H1 (cell line): Measurements from ENCODE around the gene NCOA5. TPM values are rescaled to one million over a fixed set of nuclear protein-coding genes. Genes with fewer than 3 reads are reported as not detected.
A peak's percentile ranks its signal among the peaks of the same experiment; 100 is the strongest.

ENCODE experiments used
- CTCF ChIA-PET: fragments of 300-600 bp; sonication (Branson Sonifier 250); formaldehyde crosslinking; loops from one replicate; lab custom pipeline; 2021; ENCODE audit not compliant: partially characterized antibody; lab: Charles Lee
- POLR2A ChIA-PET: fragments of 300-600 bp; sonication (Branson Sonifier 250); formaldehyde crosslinking; loops from one replicate; lab custom pipeline; 2021; ENCODE audit warnings: inconsistent platforms; ENCODE audit not compliant: partially characterized antibody; lab: Charles Lee
- DNase-seq, 2 experiments: peaks; one replicate each; pipeline versions ENCODE4 v3.0.0 to v3.0.0-alpha.2; 2010 to 2022; ENCODE audit warnings: low spot score in 2 of 2, low read depth in 1 of 2, mixed read lengths in 1 of 2
- FAIRE-seq: peaks from 2 replicates; lab custom pipeline; 2011; peaks lifted over from hg19 to GRCh38; lab: Jason Lieb, UNC
- H2AFZ ChIP-seq: 2 replicates; pipeline ENCODE4 v1.8.1; 2012; ENCODE audit warnings: low read length, inconsistent platforms
- H2AK5ac ChIP-seq: 2 replicates; pipeline ENCODE4 v1.6.1; 2013; ENCODE audit warnings: low read depth, low read length
- H2BK120ac ChIP-seq: replicated peaks from 2 replicates; pipeline ENCODE3; 2013; ENCODE audit warnings: low read depth, low read length, inconsistent platforms
- H2BK12ac ChIP-seq: 2 replicates; pipeline ENCODE4 v1.6.1; 2013; ENCODE audit warnings: low read depth, low read length
- H2BK15ac ChIP-seq: 2 replicates; pipeline ENCODE4 v1.6.1; 2013; ENCODE audit warnings: low read length
- H2BK20ac ChIP-seq: 2 replicates; pipeline ENCODE4 v1.6.1; 2013; ENCODE audit warnings: low read length
- H2BK5ac ChIP-seq: 2 replicates; pipeline ENCODE4 v1.6.1; 2013; ENCODE audit warnings: low read depth, low read length
- H3K14ac ChIP-seq: 2 replicates; pipeline ENCODE4 v1.6.1; 2013; ENCODE audit warnings: inconsistent platforms; ENCODE audit not compliant: insufficient read length
- H3K18ac ChIP-seq: 2 replicates; pipeline ENCODE4 v1.6.1; 2013; ENCODE audit warnings: low read length; ENCODE audit errors: extremely low read depth
- H3K23ac ChIP-seq: 2 replicates; pipeline ENCODE4 v1.6.1; 2013; ENCODE audit warnings: inconsistent platforms; ENCODE audit not compliant: insufficient read length
- H3K23me2 ChIP-seq: 2 replicates; pipeline ENCODE4 v1.6.1; 2013; ENCODE audit warnings: low read depth, low read length
- H3K27ac ChIP-seq: 2 replicates; pipeline ENCODE4 v1.6.1; 2011; ENCODE audit warnings: low read depth, low read length, inconsistent platforms
- H3K27me3 ChIP-seq, 4 experiments: replicated peaks in 1 of 4; 1 replicate in 1 of 4; 2 replicates in 3 of 4; pipeline versions ENCODE4 v1.6.1 to v1.8.1; 2011 to 2013; ENCODE audit warnings: low read length in 3 of 4, mild to moderate bottlenecking in 3 of 4, inconsistent platforms in 2 of 4, mixed read lengths in 2 of 4, moderate library complexity in 1 of 4; ENCODE audit not compliant: control insufficient read depth in 3 of 4, insufficient read depth in 3 of 4; ENCODE audit errors: extremely low read depth in 1 of 4
- H3K36me3 ChIP-seq, 4 experiments: 2 replicates each; pipeline versions ENCODE4 v1.6.1 to v1.8.1; 2011 to 2013; ENCODE audit warnings: mild to moderate bottlenecking in 4 of 4, low read length in 3 of 4, moderate library complexity in 2 of 4, control low read depth in 1 of 4, inconsistent platforms in 1 of 4; ENCODE audit not compliant: insufficient read depth in 4 of 4, control insufficient read depth in 2 of 4
- H3K4ac ChIP-seq: replicated peaks from 2 replicates; pipeline ENCODE3; 2013; ENCODE audit warnings: low read length, low read depth, mixed read lengths, inconsistent platforms; ENCODE audit not compliant: insufficient read length
- H3K4me1 ChIP-seq, 4 experiments: replicated peaks in 1 of 4; 1 replicate in 1 of 4; 2 replicates in 3 of 4; pipeline versions ENCODE4 v1.6.1 to v1.8.1; 2011 to 2013; ENCODE audit warnings: low read length in 3 of 4, inconsistent platforms in 2 of 4, mixed read lengths in 1 of 4; ENCODE audit not compliant: insufficient read depth in 4 of 4, control insufficient read depth in 3 of 4
- H3K4me2 ChIP-seq, 2 experiments: 2 replicates each; pipeline versions ENCODE4 v1.6.1 to v1.8.1; 2011 to 2013; ENCODE audit warnings: low read depth in 2 of 2, low read length in 2 of 2, control low read depth in 1 of 2, inconsistent platforms in 1 of 2, mild to moderate bottlenecking in 1 of 2; ENCODE audit not compliant: insufficient read depth in 1 of 2
- H3K4me3 ChIP-seq, 4 experiments: fragments of 200-600, 300-600 bp in 1 of 4; sonication (generic), shearing (Covaris generic), sonication (Bioruptor Twin) in 1 of 4; 2 replicates each; pipeline versions ENCODE4 v1.5.1 to v1.8.1; 2011 to 2016; ENCODE audit warnings: low read length in 4 of 4, low read depth in 3 of 4, control low read depth in 2 of 4, inconsistent platforms in 2 of 4, mild to moderate bottlenecking in 2 of 4, mixed read lengths in 1 of 4, moderate library complexity in 1 of 4; ENCODE audit not compliant: insufficient read depth in 2 of 4; ENCODE audit errors: extremely low read depth in 1 of 4
- H3K56ac ChIP-seq: replicated peaks from 2 replicates; pipeline ENCODE3; 2013; ENCODE audit warnings: low read depth, mild to moderate bottlenecking, mixed read lengths, low read length, inconsistent platforms; ENCODE audit not compliant: insufficient read length
- H3K79me1 ChIP-seq: 2 replicates; pipeline ENCODE4 v1.6.1; 2013; ENCODE audit warnings: low read depth, low read length, control low read depth
- H3K79me2 ChIP-seq, 2 experiments: 2 replicates each; pipeline versions ENCODE4 v1.6.1 to v1.8.1; 2012 to 2013; ENCODE audit warnings: low read length in 2 of 2, mild to moderate bottlenecking in 2 of 2, inconsistent platforms in 1 of 2; ENCODE audit not compliant: insufficient read depth in 2 of 2, control insufficient read depth in 1 of 2
- H3K9ac ChIP-seq, 4 experiments: replicated peaks in 1 of 4; 1 replicate in 1 of 4; 2 replicates in 3 of 4; pipeline versions ENCODE4 v1.6.1 to v1.8.1; 2011 to 2013; ENCODE audit warnings: low read depth in 3 of 4, low read length in 3 of 4, control low read depth in 2 of 4, mild to moderate bottlenecking in 2 of 4, moderate library complexity in 2 of 4, inconsistent platforms in 1 of 4; ENCODE audit errors: extremely low read depth in 1 of 4
- H3K9me3 ChIP-seq, 2 experiments: 2 replicates each; pipeline versions ENCODE4 v1.6.1 to v1.8.1; 2012 to 2013; ENCODE audit warnings: mild to moderate bottlenecking in 2 of 2, moderate library complexity in 2 of 2, control low read depth in 1 of 2, inconsistent platforms in 1 of 2, low read depth in 1 of 2, low read length in 1 of 2, mixed read lengths in 1 of 2; ENCODE audit not compliant: insufficient read depth in 2 of 2
- H4K20me1 ChIP-seq, 2 experiments: replicated peaks in 1 of 2; 2 replicates each; pipeline versions ENCODE3 to v1.8.1; 2011 to 2013; ENCODE audit warnings: inconsistent platforms in 2 of 2, low read length in 2 of 2, mild to moderate bottlenecking in 1 of 2; ENCODE audit not compliant: insufficient read depth in 2 of 2, control insufficient read depth in 1 of 2
- H4K5ac ChIP-seq: 2 replicates; pipeline ENCODE4 v1.6.1; 2013; ENCODE audit warnings: low read length, low read depth, mixed read lengths, inconsistent platforms; ENCODE audit not compliant: insufficient read length
- H4K8ac ChIP-seq: 2 replicates; pipeline ENCODE4 v1.8.0; 2013; ENCODE audit warnings: mild to moderate bottlenecking, moderate library complexity, low read length, inconsistent platforms; ENCODE audit not compliant: insufficient read depth; ENCODE audit errors: extremely low read depth
- H4K91ac ChIP-seq: replicated peaks from 2 replicates; pipeline ENCODE3; 2013; ENCODE audit warnings: low read length, mixed read lengths, inconsistent platforms; ENCODE audit not compliant: insufficient read length
- ASH2L ChIP-seq: fragments of 200-600, 300-600 bp; sonication (generic); IDR thresholded peaks from one replicate; pipeline ENCODE4 v1.7.1; 2017; ENCODE audit warnings: low read length
- CHD1 ChIP-seq: IDR thresholded peaks from 2 replicates; pipeline ENCODE4 v1.6.1; 2012; ENCODE audit warnings: low read depth, low read length, improper control_type of control experiment
- CREB1 ChIP-seq: IDR thresholded peaks from 2 replicates; pipeline ENCODE4 v1.6.1; 2012; ENCODE audit warnings: inconsistent platforms
- FOSL1 ChIP-seq: IDR thresholded peaks from 2 replicates; pipeline ENCODE4 v1.6.1; 2011; ENCODE audit warnings: mild to moderate bottlenecking, low read depth, low read length, moderate library complexity; ENCODE audit not compliant: insufficient read depth
- JUN ChIP-seq: IDR thresholded peaks from 2 replicates; pipeline ENCODE4 v1.6.1; 2011; ENCODE audit warnings: low read depth, mild to moderate bottlenecking, improper control_type of control experiment, low read length
- POLR2A ChIP-seq, 2 experiments: IDR thresholded peaks; 1 replicate in 1 of 2; 2 replicates in 1 of 2; pipeline ENCODE4 v1.6.1; 2011; ENCODE audit warnings: low read depth in 2 of 2, low read length in 2 of 2, mild to moderate bottlenecking in 2 of 2; ENCODE audit errors: control extremely low read depth in 1 of 2
- POLR2AphosphoS5 ChIP-seq: IDR thresholded peaks from 2 replicates; pipeline ENCODE4 v1.6.1; 2011; ENCODE audit warnings: low read depth, low read length
- RFX5 ChIP-seq: IDR thresholded peaks from 2 replicates; pipeline ENCODE4 v1.6.1; 2011; ENCODE audit warnings: low read depth, low read length, improper control_type of control experiment, borderline replicate concordance
- RXRA ChIP-seq: IDR thresholded peaks from 2 replicates; pipeline ENCODE4 v1.6.1; 2011; ENCODE audit warnings: low read depth, mild to moderate bottlenecking, low read length, moderate library complexity; ENCODE audit not compliant: insufficient read depth
- SIX5 ChIP-seq: IDR thresholded peaks from 2 replicates; pipeline ENCODE4 v1.6.1; 2011; ENCODE audit warnings: mild to moderate bottlenecking, low read depth, low read length
- TEAD4 ChIP-seq: IDR thresholded peaks from 2 replicates; pipeline ENCODE4 v1.6.1; 2012; ENCODE audit warnings: low read depth, low read length, inconsistent platforms, mixed read lengths
- WGBS, 2 experiments: shearing (Covaris generic) in 1 of 2; methylation state at CpG; one replicate each; pipeline versions ENCODE4 v1.1.6 to v1.1.7; 2013 to 2015; ENCODE audit warnings: low lambda C conversion rate in 2 of 2, mixed read lengths in 2 of 2, inconsistent platforms in 1 of 2, low coverage in 1 of 2, missing lambda C conversion rate in 1 of 2; ENCODE audit not compliant: insufficient replicate concordance in 2 of 2, insufficient coverage in 1 of 2, insufficient read length in 1 of 2; ENCODE audit errors: extremely low coverage in 1 of 2, missing lambda C conversion rate in 1 of 2; 5-methylcytosine and 5-hydroxymethylcytosine counted together
- polyA plus RNA-seq, 7 experiments: library from polyadenylated mRNA; depleted of rRNA in 3 of 7; stranded (reverse) in 5 of 7; unstranded in 2 of 7; fragments of >200 nt in 5 of 7; fragments of 200-250 nt in 2 of 7; gene quantifications; 1 replicate in 5 of 7; 2 replicates in 1 of 7; 4 replicates in 1 of 7; pipeline versions ENCODE4 v1.2.1 to v1.2.3, GENCODE V29; 2011 to 2013; ENCODE audit warnings: missing spikeins in 2 of 7, mixed read lengths in 2 of 7
- total RNA-seq: library from RNA; stranded (reverse); fragmentation: NEBNext Ultra II Directional; extraction: Animal tissue kit (Norgen Biotek cat#: 25700); gene quantifications from 2 replicates; pipeline ENCODE4 v1.2.1, GENCODE V29; 2021
- TF ChIP-seq, protein P1 (sequence below): IDR thresholded peaks from 2 replicates; pipeline ENCODE4 v1.6.1; 2012; ENCODE audit warnings: low read length, inconsistent platforms
- TF ChIP-seq, protein P2 (sequence below): IDR thresholded peaks from 2 replicates; pipeline ENCODE4 v1.6.1; 2012; ENCODE audit warnings: inconsistent platforms

Gene NCOA5
- total and polyA plus RNA-seq, 2 of the 8 experiments (the other 6 are each of a cell fraction or from before 2014, with no cell fraction given) = 20.4 to 29.0 TPM

DNA sequence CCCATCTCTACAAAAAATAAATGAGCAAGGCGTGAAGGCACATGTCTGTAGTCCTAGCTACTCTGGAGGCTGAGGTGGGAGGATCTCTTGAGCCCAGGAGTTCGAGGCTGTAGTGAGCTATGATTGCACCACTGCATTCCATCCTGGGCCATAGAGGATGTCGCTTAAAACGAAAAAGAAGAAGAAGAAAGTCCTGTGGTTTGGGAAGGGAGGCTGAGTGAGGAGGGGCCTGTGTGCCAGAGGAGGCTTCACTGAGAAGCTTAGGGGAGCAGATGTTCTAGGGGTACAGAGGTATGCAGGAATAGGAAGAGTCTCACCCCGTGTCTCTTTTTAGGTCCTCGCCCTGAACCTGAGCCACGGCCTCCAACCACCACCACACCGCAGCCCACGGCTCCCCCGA, 76.8 kb downstream of the NCOA5 start:
- H3K79me1 ChIP-seq = no peaks in the 10 kb centered on the region
- no peak overlapping the region for H3K14ac ChIP-seq
- H3K27ac ChIP-seq = no peak overlapping the region
- H4K91ac ChIP-seq = no peak overlapping the region
- H3K79me2 ChIP-seq = no peaks in the 10 kb centered on the region
- ChIA-PET POLR2A (interaction anchor here (0.9 to 3.2 kb wide), 8 partner anchors 8 to 76 kb away, joined by 3 to 12 read pairs (median 4); partner anchors contain the start of genes SLC12A5 and ZNF335), CTCF (interaction anchor here (0.7 to 5.0 kb wide), 31 partner anchors 11 to 719 kb away, joined by 3 to 156 read pairs (median 5); partner anchors contain the start of genes CD40, SLC12A5 and ZNF335)
- no peak overlapping the region for H3K56ac ChIP-seq
- H4K5ac ChIP-seq = no peak overlapping the region
- no peak overlapping the region for H3K4ac ChIP-seq
- no peak overlapping the region for H2BK20ac ChIP-seq
- no peak overlapping the region for H2AFZ ChIP-seq
- H3K27me3 ChIP-seq = peaks cover 0 to 7% (median 5%) of the 10 kb centered on the region in 4 experiments; a peak in 4 of 7 replicates
- no peak overlapping the region for H2BK5ac ChIP-seq
- peaks cover 4 to 10% (median 8%) of the 10 kb centered on the region in 4 experiments; a peak in 6 of 7 replicates for H3K4me1 ChIP-seq
- peaks cover 0 to 2% of the 10 kb centered on the region in 2 experiments for H4K20me1 ChIP-seq
- H3K18ac ChIP-seq = no peak overlapping the region
- H2BK12ac ChIP-seq = no peak overlapping the region
- no peak overlapping the region for H2BK120ac ChIP-seq
- FAIRE-seq (no peak), DNase-seq (no peak)
- no peak overlapping the region for H4K8ac ChIP-seq
- H2BK15ac ChIP-seq = no peak overlapping the region
- H3K23ac ChIP-seq = no peak overlapping the region
- H3K4me3 ChIP-seq = peak overlapping the region in 1 of 4 experiments; percentile 60; a peak in 2 of 8 replicates
- H2AK5ac ChIP-seq = no peak overlapping the region
- no peak overlapping the region for H3K9ac ChIP-seq
- peak overlapping the region in 1 of 2 experiments; percentile 20; a peak in 1 of 4 replicates for H3K4me2 ChIP-seq
- WGBS, 2 experiments = 88% methylated on average over 7 of the region's 10 CpGs; no CpG with 5 or more reads in 1 of the 2 experiments
- H3K36me3 ChIP-seq = no peaks in the 10 kb centered on the region
- H3K23me2 ChIP-seq = peaks cover 4% of the 10 kb centered on the region; the same call in 1 of the 2 replicates
- H3K9me3 ChIP-seq = no peaks in the 10 kb centered on the region
- no peak for TF ChIP-seq CREB1
- TF ChIP-seq JUN = no peak
- TF ChIP-seq RFX5 = no peak
- TF ChIP-seq, protein P1, sequence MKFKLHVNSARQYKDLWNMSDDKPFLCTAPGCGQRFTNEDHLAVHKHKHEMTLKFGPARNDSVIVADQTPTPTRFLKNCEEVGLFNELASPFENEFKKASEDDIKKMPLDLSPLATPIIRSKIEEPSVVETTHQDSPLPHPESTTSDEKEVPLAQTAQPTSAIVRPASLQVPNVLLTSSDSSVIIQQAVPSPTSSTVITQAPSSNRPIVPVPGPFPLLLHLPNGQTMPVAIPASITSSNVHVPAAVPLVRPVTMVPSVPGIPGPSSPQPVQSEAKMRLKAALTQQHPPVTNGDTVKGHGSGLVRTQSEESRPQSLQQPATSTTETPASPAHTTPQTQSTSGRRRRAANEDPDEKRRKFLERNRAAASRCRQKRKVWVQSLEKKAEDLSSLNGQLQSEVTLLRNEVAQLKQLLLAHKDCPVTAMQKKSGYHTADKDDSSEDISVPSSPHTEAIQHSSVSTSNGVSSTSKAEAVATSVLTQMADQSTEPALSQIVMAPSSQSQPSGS = no peak
- TF ChIP-seq, protein P2, sequence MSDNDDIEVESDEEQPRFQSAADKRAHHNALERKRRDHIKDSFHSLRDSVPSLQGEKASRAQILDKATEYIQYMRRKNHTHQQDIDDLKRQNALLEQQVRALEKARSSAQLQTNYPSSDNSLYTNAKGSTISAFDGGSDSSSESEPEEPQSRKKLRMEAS = no peak
- TF ChIP-seq FOSL1 = no peak
- no peak for TF ChIP-seq CHD1
- TF ChIP-seq SIX5 = no peak
- no peak for TF ChIP-seq RXRA
- TF ChIP-seq ASH2L = no peak
- TF ChIP-seq POLR2A (IDR thresholded peaks at IDR 0.05; ENCODE audit: control extremely low read depth in 1 of 2, low read depth in 2 of 2, low read length in 2 of 2) = no peak
- no peak for TF ChIP-seq POLR2AphosphoS5
- TF ChIP-seq TEAD4 = no peak
